Endothelial cell of hepatic sinusoid (primary cell): ENCODE measurements around the gene OXNAD1.
"Not testable (repeated sequence)": the region's sequence is repeated elsewhere in the genome, so short reads cannot be mapped to it uniquely, and the experiment has no call there.

Experiments
- in situ Hi-C: cut with HindIII; loops from 2 replicates; pipeline ENCODE4 v1.10.0; 2017; ENCODE audit warnings: low sequenced_read_pairs

The OXNAD1 gene

DNA sequence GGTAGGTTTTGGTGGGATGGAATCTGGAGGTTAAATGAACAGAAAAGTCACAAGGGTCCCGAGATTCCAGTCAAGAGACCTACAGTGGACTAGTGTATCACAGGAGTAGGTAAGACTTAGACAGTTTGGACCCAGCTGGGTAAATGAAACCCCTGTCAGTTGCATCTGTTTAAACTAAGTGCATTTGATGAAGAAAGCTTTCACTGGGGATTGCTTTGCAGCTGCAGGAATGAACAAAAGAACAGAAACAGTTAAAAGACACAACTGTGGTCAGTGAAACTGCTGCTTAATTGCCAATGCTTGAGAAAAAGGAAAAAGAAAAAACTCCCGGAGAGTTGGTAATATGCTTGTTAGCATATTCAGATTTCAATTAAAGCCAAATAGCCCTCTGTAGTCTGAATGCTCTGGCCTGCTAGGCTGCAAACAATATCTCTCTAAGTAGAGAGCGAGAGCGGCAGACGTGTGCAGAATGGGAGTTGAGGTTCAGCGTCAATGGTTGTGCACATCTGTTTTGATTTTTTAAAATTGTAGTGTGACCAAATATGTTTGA is 37.1 kb downstream of the OXNAD1 start:
- in situ Hi-C loops, result no loop called here

DNA sequence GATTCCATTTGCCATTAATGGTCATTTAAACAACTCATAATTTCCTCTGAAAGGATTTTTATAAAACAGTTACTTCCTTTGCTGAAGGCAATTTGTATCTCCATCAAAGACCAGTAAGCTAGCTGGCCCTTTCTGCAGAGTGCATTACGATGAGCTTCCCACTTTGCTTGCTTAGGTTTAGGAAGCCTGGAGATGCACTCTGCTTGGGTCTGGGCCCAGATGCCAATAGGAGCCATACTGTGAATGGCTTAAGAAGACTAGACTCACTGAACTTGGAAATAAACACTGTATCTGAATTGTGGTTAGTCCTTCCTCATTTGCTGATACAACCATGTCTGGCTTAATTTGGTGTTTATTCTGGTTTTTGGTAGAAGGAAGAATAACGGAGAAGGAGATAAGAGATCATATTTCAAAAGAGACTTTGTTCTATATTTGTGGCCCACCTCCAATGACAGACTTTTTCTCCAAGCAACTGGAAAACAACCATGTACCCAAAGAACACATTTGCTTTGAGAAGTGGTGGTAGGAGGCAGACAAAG is 38.1 kb downstream of the OXNAD1 start:
- in situ Hi-C loops, result no loop called here

DNA sequence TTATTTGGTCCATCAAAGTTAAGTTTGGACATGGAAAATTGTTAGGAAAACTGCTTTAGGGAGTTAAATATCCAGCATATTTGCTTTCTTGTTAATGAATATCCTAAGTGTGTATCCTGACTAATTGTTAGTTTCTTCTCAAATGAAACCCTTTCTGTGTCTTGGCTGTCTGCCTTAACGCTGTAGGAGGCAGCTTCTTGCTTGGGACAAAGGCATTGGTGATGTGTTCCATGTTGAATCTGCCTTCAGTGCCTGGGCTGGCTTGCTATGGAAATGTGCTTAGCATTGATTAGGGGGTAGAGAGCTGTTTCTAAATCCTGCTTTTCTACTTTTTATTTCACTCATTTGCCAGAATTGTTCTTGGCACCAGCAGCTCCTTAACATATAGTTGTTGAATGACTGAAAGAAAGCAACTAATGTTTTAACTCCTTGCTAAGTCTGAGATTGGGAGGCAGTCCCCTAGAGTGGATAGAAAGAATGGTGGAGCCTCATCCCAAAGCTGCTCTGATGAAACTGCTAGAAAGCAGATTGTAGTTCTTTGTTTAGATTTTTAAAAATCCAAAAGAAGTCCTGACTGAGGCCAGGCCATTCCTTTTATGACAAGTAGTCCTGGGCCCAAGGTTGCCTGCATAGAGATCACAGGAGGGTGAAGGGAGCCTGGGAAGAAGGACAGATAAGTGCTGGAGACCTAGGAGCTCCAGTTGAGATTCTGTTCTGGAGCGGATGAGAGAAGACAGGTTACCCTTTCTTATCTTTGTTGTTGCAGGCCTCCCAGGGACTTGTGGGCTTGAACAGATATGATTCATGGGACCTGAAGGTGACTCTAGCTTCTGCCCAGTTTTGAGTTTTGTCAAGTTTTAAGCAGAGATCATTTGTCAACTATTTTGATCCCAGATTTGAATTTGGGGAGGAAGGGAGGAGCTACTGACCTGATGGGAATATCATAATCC is 39.3 kb downstream of the OXNAD1 start:
- in situ Hi-C loops, result no loop called here

DNA sequence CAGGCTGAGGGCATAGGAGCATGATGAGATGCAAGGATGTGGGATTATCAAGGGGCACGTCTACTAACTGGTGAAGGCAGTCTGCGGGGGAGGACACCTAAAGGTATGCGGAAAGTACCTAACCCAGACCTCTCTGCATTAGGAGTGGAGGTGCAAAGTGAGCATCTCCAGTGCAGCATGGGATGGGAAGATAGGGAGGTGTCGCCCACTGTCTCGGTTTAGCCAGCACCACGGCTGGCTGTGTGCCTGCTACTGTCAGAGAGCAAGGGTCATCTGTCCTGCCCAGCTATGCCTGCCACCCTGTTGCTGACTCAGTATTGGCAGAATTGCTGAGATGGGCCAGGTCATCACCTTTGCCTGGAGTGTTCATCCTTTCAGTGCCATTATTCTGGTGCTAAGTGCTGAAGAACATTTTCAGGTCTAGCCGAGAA is 40.1 kb downstream of the OXNAD1 start:
- in situ Hi-C loops, result no loop called here

DNA sequence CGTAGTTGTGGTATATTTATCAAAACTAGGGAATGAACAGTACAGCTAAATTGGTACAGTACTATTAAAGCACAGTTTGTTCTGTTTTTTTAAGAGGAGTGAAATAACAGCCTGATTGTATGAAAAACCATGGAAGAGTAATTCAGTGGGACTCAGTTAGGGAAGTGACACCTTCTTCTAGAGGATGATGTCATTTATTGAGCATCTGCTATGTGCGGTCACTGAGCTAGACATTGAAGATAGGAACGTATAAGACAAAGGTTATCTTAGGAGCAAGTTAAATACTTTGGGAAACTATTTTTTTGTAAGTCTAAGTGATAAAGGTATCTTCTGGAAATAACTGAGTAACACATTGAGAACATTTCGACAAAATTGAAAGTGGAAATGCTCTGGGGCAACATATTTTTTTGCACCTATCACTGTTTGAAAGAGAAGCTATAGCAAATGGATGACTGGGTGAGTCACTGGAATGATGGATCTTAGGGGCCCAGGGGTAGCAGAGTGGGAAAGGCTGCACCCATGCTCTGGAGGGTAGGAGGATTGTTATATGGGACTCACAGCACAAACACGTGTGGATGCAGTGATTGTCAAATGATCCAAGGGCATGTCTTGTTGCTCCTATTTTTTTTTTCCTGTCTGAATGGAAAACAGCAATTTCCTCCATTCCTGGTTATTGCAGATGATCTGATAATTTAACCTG is 43.0 kb downstream of the OXNAD1 start:
- in situ Hi-C loops, result no loop called here

GRCh38 chr3:16308727-16309126 is 43.7 kb downstream of the OXNAD1 start:
- in situ Hi-C loops, result no loop called here

DNA sequence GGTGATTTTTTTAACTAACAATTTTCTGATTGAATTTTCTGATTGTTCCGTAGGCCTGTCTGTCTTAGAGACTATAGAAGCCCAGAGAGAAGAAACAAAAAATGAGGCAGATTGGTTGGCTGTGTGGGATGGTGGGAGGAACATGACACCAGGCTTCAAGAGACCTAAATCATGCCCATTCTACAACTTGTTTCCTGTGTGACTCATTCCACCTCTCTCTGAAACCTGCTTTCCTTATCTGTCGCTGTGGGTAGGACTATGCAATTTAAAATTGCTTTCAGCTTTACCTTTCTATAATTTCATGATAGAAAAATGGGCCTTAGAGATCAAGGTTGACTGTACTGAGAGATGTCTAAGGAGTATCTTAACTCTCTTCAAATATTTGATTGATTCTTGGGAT is 44.5 kb downstream of the OXNAD1 start:
- in situ Hi-C loops, result no loop called here

DNA sequence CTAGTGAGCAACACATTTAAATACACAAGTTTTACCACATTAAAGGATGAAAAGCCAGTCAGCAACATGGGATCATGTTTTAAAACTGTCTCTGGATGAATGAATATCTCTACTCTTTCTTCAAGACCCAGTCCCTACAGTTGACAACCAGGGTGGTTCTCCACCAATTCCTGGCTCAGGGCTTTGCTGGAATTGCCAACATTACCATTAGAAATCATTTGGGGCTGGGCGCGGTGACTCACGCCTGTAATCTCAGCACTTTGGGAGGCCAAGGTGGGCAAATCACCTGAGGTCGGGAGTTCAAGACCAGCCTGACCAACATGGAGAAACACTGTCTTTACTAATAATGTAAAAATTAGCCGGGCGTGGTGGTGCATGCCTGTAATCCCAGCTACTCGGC is 45.5 kb downstream of the OXNAD1 start:
- in situ Hi-C loops, result not testable (repeated sequence)

DNA sequence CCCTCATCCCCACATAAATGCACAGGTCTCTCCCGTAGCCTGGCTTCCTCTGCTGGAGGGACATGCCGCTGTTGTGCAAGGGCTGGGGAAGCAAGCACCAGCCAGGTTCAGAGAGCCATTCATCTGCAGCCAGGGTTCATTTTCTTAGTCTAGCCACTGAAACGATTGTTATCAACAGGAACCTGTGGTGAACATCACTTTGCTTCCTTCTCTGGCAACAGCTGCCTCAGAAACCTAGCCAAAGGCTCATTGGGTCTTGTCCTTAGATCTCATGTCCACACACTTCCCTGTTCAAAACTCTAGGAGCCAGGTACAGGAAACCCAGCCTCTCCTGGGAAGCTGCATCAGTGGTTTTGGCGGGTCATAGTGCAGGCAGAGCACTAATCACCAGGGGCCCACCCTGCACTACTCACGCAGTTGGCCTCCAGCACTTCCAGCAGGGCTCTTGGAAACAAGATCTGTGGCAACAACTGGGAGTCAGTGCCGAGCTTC is 47.0 kb downstream of the OXNAD1 start:
- in situ Hi-C loops, result no loop called here

- in situ Hi-C loops, result no loop called here
Measured at GRCh38 chr3:16313886-16314645, 49.1 kb downstream of the OXNAD1 start.

DNA sequence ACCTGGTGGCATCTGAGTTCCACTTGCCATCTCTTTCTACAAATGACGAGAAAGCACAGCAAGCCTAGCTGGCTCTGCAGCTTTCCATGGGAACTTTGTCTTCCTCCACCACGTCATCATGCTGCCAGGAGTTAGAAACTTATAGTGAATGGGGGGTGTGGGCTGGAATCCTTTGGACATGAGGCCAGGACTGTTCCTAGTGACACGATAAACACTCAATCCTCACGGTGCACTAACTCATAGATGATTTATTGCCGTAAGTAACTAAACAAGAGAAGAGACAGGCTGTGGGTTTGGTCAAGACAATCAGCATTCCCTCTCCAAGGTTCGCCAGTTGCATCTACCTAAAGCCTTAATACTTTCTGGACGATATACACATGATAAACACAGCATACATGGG is 50.6 kb downstream of the OXNAD1 start:
- in situ Hi-C loops, result no loop called here

DNA sequence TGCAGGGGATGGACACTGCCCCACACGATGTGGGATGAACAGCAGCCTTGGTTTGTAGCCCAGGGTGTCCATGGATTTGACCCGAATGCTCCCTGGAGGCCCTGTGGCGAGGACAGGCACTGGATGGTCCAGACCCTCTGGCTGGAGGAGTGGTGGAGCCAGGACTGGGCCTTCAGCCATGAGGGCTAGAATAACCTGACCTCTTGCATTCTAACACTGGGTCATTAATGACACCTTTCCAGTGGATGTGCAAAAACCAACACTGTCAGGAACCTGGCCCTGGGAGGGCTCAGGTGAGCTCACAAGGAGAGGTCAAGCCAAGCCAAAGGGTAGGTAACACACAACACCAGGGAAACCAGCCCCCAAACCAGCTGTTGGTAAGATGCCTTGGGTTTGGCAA is 51.4 kb downstream of the OXNAD1 start:
- in situ Hi-C loops, result no loop called here

DNA sequence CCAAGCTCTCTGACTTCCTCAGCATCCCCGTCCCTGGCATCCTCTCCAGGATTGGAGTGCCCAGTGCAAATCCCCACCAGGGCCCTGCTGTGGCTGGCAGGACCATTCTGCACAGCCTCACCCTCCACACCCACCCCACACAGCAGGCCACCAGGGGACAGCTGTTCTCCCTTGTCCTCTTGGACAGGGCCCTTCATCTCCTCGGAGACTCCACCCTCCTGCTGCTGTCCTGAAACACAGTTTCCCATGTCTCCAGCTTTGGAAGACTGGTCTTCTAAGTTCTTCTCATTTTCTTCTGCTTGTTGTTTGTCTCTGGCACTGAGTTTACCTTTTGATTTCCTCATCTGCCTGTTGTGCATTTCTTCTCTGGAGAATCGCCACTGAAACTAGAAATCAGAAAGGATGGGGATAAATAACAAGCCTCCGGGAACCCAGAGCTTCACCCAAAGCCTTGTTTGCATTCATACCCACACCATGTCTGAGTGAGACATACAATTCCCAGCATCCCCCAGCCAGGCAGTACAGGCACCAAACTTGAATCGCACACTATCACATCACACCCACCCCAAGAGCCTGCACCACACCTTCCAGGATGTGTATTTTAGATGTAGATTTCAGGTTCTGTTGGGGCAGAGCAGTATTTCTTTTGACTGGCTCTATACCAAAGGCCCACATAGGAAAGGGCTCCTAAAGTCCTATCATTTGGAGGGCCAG is 52.0 kb downstream of the OXNAD1 start:
- in situ Hi-C loops, result no loop called here

DNA sequence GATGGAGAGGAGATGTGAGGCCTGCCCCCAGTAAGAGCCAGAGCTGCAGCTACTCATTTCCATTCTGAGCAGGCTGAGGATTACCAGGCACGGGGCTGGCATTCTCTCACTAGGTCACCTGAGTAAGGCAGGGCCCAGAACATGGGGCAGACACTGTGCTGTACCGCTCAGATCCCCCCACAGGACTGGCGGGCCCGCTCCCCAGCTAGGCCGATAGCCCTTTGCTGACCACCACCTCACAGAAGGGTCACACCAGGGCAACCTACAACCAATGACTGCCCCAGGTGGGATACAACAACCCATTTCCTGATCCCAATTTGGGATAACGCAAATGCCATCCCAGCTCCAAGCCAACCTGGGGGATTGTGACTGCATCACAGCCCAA is 52.5 kb downstream of the OXNAD1 start:
- in situ Hi-C loops, result no loop called here

- in situ Hi-C loops, result no loop called here
Measured at GRCh38 chr3:16318176-16318575, 53.2 kb downstream of the OXNAD1 start.

GRCh38 chr3:16319307-16319706 is 54.3 kb downstream of the OXNAD1 start:
- in situ Hi-C loops, result no loop called here

DNA sequence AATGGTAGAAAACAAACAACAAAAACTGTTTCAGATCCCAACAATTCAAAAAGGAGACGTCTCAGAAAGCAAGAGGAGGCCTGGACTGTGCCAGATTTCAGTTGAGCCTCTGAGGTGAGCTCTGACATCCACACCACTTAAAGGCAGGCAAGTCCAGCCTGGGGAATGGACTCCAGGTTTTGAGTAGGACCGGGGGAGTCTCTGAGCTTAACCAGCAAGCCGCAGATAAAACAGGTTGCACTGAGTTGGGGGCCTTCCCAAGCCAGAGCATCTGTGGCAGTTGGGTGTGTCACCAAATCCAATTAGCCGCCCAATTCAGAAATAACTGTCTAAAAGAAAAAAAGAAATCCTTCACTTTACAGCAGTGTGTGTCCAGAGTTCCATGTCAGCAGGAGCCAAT is 54.7 kb downstream of the OXNAD1 start:
- in situ Hi-C loops, result no loop called here

DNA sequence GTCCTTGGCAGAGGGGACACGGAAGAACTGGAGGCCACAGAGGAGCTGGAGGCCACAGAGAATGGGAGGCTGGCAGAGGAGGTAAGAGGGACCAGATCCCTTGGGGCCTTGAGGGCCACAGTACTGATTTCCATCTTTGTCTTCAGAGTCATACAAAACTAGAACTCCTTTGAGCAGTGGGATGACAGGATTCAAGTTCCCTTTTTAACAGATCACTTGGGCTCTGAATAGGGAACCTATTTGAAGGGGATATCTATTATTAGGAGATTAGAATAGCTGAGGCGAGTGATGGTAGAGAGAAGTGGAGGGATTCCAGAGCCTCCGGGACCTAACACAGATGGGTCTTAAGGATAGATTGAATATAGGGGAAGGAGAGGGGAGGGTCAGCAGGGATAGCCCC is 55.7 kb downstream of the OXNAD1 start:
- in situ Hi-C loops, result no loop called here

GRCh38 chr3:16322189-16322588 is 57.2 kb downstream of the OXNAD1 start:
- in situ Hi-C loops, result no loop called here

DNA sequence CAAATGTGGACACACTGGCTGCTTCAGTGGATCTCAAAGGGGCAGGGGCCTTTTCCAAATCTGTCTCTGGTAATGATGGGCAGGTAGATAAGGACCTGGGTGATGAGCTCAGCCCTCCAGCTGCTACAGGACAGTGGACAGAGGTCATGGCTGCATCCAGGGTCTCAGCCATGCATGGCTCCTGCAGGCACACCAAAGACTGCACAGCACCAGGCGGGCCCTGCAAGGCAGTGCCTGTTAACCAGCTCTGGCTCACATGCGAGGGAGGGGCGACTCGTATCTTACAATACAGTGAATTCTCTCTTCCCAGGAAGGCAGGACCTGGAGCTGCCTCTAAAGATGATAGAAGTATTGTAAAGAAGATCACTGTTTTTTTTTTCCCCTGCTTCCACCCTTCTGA is 58.7 kb downstream of the OXNAD1 start:
- in situ Hi-C loops, result no loop called here
